HEK293 (cell line): ENCODE measurements around the gene SGMS1.

Experiments
- CTCF ChIA-PET: fragments of 350-600 bp; formaldehyde crosslinking; extraction: SDS; loops from one replicate; lab custom pipeline; 2021; ENCODE audit warnings: antibody characterized with exemption; lab: Yijun Ruan, JAX
- POLR2A ChIA-PET: fragments of 300-600 bp; formaldehyde crosslinking; extraction: SDS; loops from one replicate; lab custom pipeline; 2020; ENCODE audit warnings: antibody characterized with exemption, inconsistent platforms; lab: Yijun Ruan, JAX
- H3K27ac ChIP-seq: fragments of 200-500 bp; sonication (Bioruptor generic); 2 replicates; pipeline ENCODE4 v1.5.1; 2014; ENCODE audit warnings: low read depth, low read length, control low read depth, inconsistent platforms; ENCODE audit errors: extremely low read depth
- H3K36me3 ChIP-seq, 2 experiments: fragments of 200-500 bp in 1 of 2; sonication (Bioruptor generic) in 1 of 2; 1 replicate in 1 of 2; 2 replicates in 1 of 2; pipeline ENCODE4 v1.5.1; 2014 to 2017; ENCODE audit warnings: inconsistent platforms in 2 of 2, low read length in 2 of 2; ENCODE audit not compliant: control insufficient read depth in 2 of 2, insufficient read depth in 1 of 2
- H3K4me1 ChIP-seq: fragments of 200-500 bp; sonication (Bioruptor generic); 2 replicates; pipeline ENCODE4 v1.5.1; 2014; ENCODE audit warnings: mild to moderate bottlenecking, low read length, inconsistent platforms; ENCODE audit not compliant: control insufficient read depth, insufficient read depth
- H3K4me3 ChIP-seq: 2 replicates; pipeline ENCODE4 v1.5.1; 2011; ENCODE audit warnings: low read depth, mild to moderate bottlenecking, control low read depth, low read length, moderate library complexity
- H3K9me3 ChIP-seq: fragments of 200-500 bp; sonication (Bioruptor generic); 2 replicates; pipeline ENCODE4 v1.5.1; 2014; ENCODE audit warnings: low read depth, low read length, inconsistent platforms; ENCODE audit not compliant: control insufficient read depth, insufficient read depth
- HOXA7 ChIP-seq: sonication (generic); formaldehyde crosslinking; IDR thresholded peaks from 2 replicates; pipeline ENCODE4 v1.8.1; 2022; ENCODE audit warnings: missing genetic modification reagents, borderline replicate concordance
- KLF8 ChIP-seq: fragments of 450-650 bp; formaldehyde crosslinking; IDR thresholded peaks from 2 replicates; pipeline ENCODE4 v1.5.1; 2016; ENCODE audit warnings: missing biosample characterization, missing genetic modification characterization
- OVOL3 ChIP-seq: fragments of 450-650 bp; formaldehyde crosslinking; IDR thresholded peaks from 2 replicates; pipeline ENCODE4 v1.5.1; 2016; ENCODE audit warnings: missing biosample characterization, missing genetic modification characterization
- RBAK ChIP-seq: fragments of 450-650 bp; formaldehyde crosslinking; IDR thresholded peaks from 2 replicates; pipeline ENCODE4 v1.5.1; 2016; ENCODE audit warnings: missing biosample characterization, missing genetic modification characterization
- SCRT2 ChIP-seq: fragments of 450-650 bp; formaldehyde crosslinking; IDR thresholded peaks from 2 replicates; pipeline ENCODE4 v1.5.1; 2016; ENCODE audit warnings: missing biosample characterization, missing genetic modification characterization
- SP7 ChIP-seq: fragments of 450-650 bp; formaldehyde crosslinking; IDR thresholded peaks from 2 replicates; pipeline ENCODE4 v1.5.1; 2016; ENCODE audit warnings: missing biosample characterization, missing genetic modification characterization
- YY1 ChIP-seq: fragments of 450-650 bp; formaldehyde crosslinking; IDR thresholded peaks from 2 replicates; pipeline ENCODE4 v1.5.1; 2018; ENCODE audit warnings: missing biosample characterization, missing genetic modification characterization
- ZBTB10 ChIP-seq: fragments of 450-650 bp; formaldehyde crosslinking; IDR thresholded peaks from 2 replicates; pipeline ENCODE4 v1.5.1; 2016; ENCODE audit warnings: missing biosample characterization, missing genetic modification characterization
- ZBTB11 ChIP-seq: fragments of 450-650 bp; formaldehyde crosslinking; conservative IDR thresholded peaks from 2 replicates; pipeline ENCODE4 v1.5.1; 2016; ENCODE audit warnings: low read depth, missing biosample characterization, missing genetic modification characterization
- ZFP69B ChIP-seq: fragments of 450-650 bp; formaldehyde crosslinking; IDR thresholded peaks from 2 replicates; pipeline ENCODE4 v1.5.1; 2016; ENCODE audit warnings: missing biosample characterization, missing genetic modification characterization
- ZNF121 ChIP-seq: fragments of 450-650 bp; formaldehyde crosslinking; IDR thresholded peaks from 2 replicates; pipeline ENCODE4 v1.5.1; 2016; ENCODE audit warnings: missing biosample characterization, missing genetic modification characterization
- ZNF223 ChIP-seq: fragments of 450-650 bp; formaldehyde crosslinking; IDR thresholded peaks from 2 replicates; pipeline ENCODE4 v1.5.1; 2016; ENCODE audit warnings: missing biosample characterization, missing genetic modification characterization
- ZNF473 ChIP-seq: fragments of 450-650 bp; formaldehyde crosslinking; IDR thresholded peaks from 2 replicates; pipeline ENCODE4 v1.5.1; 2017; ENCODE audit warnings: missing biosample characterization, missing genetic modification characterization
- ZNF600 ChIP-seq: fragments of 450-650 bp; formaldehyde crosslinking; IDR thresholded peaks from 2 replicates; pipeline ENCODE4 v1.5.1; 2016; ENCODE audit warnings: missing biosample characterization, missing genetic modification characterization
- ZNF664 ChIP-seq: fragments of 450-650 bp; formaldehyde crosslinking; IDR thresholded peaks from 2 replicates; pipeline ENCODE4 v1.5.1; 2016; ENCODE audit warnings: missing biosample characterization, missing genetic modification characterization
- ZNF747 ChIP-seq: fragments of 450-650 bp; formaldehyde crosslinking; IDR thresholded peaks from 2 replicates; pipeline ENCODE4 v1.5.1; 2016; ENCODE audit warnings: missing biosample characterization, missing genetic modification characterization
- ZSCAN4 ChIP-seq: fragments of 450-650 bp; formaldehyde crosslinking; IDR thresholded peaks from 2 replicates; pipeline ENCODE4 v1.5.1; 2017; ENCODE audit warnings: missing biosample characterization, missing genetic modification characterization

Gene SGMS1

GRCh38 chr10:50601974-50602373 is 21.8 kb downstream of the SGMS1 start:
- CTCF ChIA-PET, result no interaction called here

GRCh38 chr10:50600831-50601477 is 22.8 kb downstream of the SGMS1 start:
- peaks cover 22% of the 10 kb centered on the region for H3K4me1 ChIP-seq
- no peaks in the 10 kb centered on the region for H3K9me3 ChIP-seq
- TF ChIP-seq SP7, result no peak
- TF ChIP-seq KLF8 (tag by site-specific recombination), result no peak
- TF ChIP-seq ZNF600 (tag by site-specific recombination), result no peak
- TF ChIP-seq HOXA7 (CRISPR knock-in tag), result no peak
- no peak for TF ChIP-seq ZNF747 (tag by site-specific recombination)
- no peak for TF ChIP-seq RBAK (tag by site-specific recombination)
- no peak for TF ChIP-seq ZSCAN4 (tag by site-specific recombination)
- TF ChIP-seq SCRT2 (tag by site-specific recombination), result no peak
- TF ChIP-seq OVOL3 (tag by site-specific recombination), result no peak
- no peak for TF ChIP-seq ZNF664 (tag by site-specific recombination)
- H3K27ac ChIP-seq, result no peak overlapping the region
- H3K36me3 ChIP-seq, result no peaks in the 10 kb centered on the region
- CTCF ChIA-PET, result no interaction called here
- H3K4me3 ChIP-seq, result no peak overlapping the region
- POLR2A ChIA-PET, result interaction anchor here (2.2 kb wide), 1 partner anchor 23 kb away, joined by 10 read pairs; the partner anchor contains the start of gene SGMS1

More at GRCh38 chr10:50601974-50602373, 21.8 kb downstream of the SGMS1 start:
- no peak overlapping the region for H3K27ac ChIP-seq
- TF ChIP-seq ZNF223 (tag by site-specific recombination), result no peak
- TF ChIP-seq ZNF121 (tag by site-specific recombination), result no peak
- no peak for TF ChIP-seq HOXA7 (CRISPR knock-in tag)
- no peak for TF ChIP-seq ZNF473 (tag by site-specific recombination)
- no peak for TF ChIP-seq ZBTB11 (tag by site-specific recombination)
- TF ChIP-seq YY1 (tag by site-specific recombination), result no peak
- TF ChIP-seq ZBTB10 (tag by site-specific recombination), result no peak
- TF ChIP-seq ZFP69B (tag by site-specific recombination), result no peak
- no peak overlapping the region for H3K4me3 ChIP-seq
- peaks cover 24% of the 10 kb centered on the region for H3K4me1 ChIP-seq
- POLR2A ChIA-PET, result interaction anchor here (2.2 kb wide), 1 partner anchor 22 kb away, joined by 10 read pairs; the partner anchor contains the start of gene SGMS1
- no peaks in the 10 kb centered on the region for H3K36me3 ChIP-seq
- no peaks in the 10 kb centered on the region for H3K9me3 ChIP-seq
